ENCODE measurements around the gene ZBTB49. TPM values are rescaled to one million over a fixed set of nuclear protein-coding genes. Genes with fewer than 3 reads are reported as not detected.

The ZBTB49 gene
- total RNA-seq, 1 experiment from 2014 or later: 5.6 TPM

DNA sequence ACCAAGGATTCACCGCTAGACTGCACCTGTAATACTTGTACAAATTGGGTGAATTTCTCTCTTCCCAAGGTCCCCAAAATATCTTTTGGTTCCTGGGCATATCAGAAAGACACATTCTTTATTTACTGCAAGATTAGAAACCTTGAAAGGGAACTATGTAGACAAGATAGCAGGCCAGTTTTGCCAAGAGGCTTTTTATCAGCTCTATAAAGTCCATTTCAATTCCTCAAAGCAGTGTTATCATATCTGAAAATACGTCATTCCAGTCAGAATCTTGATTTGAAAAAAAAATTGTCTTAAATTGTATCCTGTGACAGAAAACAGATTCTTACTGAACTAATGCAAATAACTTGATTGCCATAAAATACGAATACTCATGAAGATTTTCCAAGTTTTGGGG is 59.8 kb downstream of the ZBTB49 start (continued):
- no peak for TF ChIP-seq ZNF219 (CRISPR knock-in tag; IDR thresholded peaks at IDR 0.05; ENCODE audit: borderline replicate concordance)

DNA sequence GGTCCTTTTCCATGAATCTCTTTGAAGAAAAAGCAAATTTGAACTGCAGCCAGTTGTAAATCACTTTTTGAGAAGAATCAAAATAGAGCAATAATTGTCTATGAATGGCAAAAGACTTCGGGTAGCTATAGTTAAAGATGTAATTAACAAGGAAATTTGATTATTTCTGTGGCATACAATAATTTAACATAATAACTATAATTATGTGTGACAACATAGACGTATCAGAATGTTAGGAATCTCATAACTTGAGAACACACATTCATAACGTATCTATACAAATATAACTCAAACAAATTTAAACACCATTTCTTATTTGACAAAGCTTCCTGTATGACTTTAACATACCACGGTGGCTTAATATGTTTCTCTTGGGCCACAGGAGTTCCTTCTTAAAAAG is 60.9 kb downstream of the ZBTB49 start:
- POLR2A ChIA-PET: no interaction called here
- TF ChIP-seq, protein P1, sequence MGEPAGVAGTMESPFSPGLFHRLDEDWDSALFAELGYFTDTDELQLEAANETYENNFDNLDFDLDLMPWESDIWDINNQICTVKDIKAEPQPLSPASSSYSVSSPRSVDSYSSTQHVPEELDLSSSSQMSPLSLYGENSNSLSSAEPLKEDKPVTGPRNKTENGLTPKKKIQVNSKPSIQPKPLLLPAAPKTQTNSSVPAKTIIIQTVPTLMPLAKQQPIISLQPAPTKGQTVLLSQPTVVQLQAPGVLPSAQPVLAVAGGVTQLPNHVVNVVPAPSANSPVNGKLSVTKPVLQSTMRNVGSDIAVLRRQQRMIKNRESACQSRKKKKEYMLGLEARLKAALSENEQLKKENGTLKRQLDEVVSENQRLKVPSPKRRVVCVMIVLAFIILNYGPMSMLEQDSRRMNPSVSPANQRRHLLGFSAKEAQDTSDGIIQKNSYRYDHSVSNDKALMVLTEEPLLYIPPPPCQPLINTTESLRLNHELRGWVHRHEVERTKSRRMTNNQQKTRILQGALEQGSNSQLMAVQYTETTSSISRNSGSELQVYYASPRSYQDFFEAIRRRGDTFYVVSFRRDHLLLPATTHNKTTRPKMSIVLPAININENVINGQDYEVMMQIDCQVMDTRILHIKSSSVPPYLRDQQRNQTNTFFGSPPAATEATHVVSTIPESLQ (CRISPR knock-in tag; IDR thresholded peaks at IDR 0.05): no peak
- TF ChIP-seq CREB1 (CRISPR knock-in tag; IDR thresholded peaks at IDR 0.05) (no peak), ZMAT4 (CRISPR knock-in tag; IDR thresholded peaks at IDR 0.05) (no peak), MLX (CRISPR knock-in tag; IDR thresholded peaks at IDR 0.05) (no peak), NR1H2 (CRISPR knock-in tag; IDR thresholded peaks at IDR 0.05) (no peak), AR (CRISPR knock-in tag; IDR thresholded peaks at IDR 0.05) (no peak), RELA (CRISPR knock-in tag; IDR thresholded peaks at IDR 0.05; ENCODE audit: borderline replicate concordance) (no peak), GABPB1 (CRISPR knock-in tag; IDR thresholded peaks at IDR 0.05) (no peak), USF1 (CRISPR knock-in tag; IDR thresholded peaks at IDR 0.05) (no peak), ESRRA (CRISPR knock-in tag; IDR thresholded peaks at IDR 0.05; ENCODE audit: borderline replicate concordance) (no peak), OVOL2 (CRISPR knock-in tag; IDR thresholded peaks at IDR 0.05; ENCODE audit: borderline replicate concordance) (no peak)
- TF ChIP-seq, protein P2, sequence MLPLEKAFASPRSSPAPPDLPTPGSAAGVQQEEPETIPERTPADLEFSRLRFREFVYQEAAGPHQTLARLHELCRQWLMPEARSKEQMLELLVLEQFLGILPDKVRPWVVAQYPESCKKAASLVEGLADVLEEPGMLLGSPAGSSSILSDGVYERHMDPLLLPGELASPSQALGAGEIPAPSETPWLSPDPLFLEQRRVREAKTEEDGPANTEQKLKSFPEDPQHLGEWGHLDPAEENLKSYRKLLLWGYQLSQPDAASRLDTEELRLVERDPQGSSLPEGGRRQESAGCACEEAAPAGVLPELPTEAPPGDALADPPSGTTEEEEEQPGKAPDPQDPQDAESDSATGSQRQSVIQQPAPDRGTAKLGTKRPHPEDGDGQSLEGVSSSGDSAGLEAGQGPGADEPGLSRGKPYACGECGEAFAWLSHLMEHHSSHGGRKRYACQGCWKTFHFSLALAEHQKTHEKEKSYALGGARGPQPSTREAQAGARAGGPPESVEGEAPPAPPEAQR (CRISPR knock-in tag; IDR thresholded peaks at IDR 0.05): no peak
- TF ChIP-seq, protein P3, sequence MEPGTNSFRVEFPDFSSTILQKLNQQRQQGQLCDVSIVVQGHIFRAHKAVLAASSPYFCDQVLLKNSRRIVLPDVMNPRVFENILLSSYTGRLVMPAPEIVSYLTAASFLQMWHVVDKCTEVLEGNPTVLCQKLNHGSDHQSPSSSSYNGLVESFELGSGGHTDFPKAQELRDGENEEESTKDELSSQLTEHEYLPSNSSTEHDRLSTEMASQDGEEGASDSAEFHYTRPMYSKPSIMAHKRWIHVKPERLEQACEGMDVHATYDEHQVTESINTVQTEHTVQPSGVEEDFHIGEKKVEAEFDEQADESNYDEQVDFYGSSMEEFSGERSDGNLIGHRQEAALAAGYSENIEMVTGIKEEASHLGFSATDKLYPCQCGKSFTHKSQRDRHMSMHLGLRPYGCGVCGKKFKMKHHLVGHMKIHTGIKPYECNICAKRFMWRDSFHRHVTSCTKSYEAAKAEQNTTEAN (CRISPR knock-in tag; IDR thresholded peaks at IDR 0.05): no peak
- Mint-ChIP-seq H3K27me3 (ENCODE audit: low read depth) (peaks cover 26% of the 10 kb centered on the region), H3K27ac (no peak overlapping the region), H3K9me3 (peaks cover 13% of the 10 kb centered on the region), H3K4me1 (0 out of 2 replicates have a peak, but pooled peaks cover 3% of the 10 kb centered on the region), H3K36me3 (no peaks in the 10 kb centered on the region; the same call in 1 of the 2 replicates), H3K4me3 (no peak overlapping the region)
- ATAC-seq (no peak), DNase-seq (ENCODE audit: low spot score) (no peak)
- CTCF ChIA-PET: no interaction called here

GRCh38 chr4:4355302-4355701 is 65.3 kb downstream of the ZBTB49 start:
- CTCF ChIA-PET: no interaction called here
- no peak for DNase-seq (ENCODE audit: low spot score)
- ATAC-seq: no peak
- H3K27ac Mint-ChIP-seq: no peak overlapping the region
- no peaks in the 10 kb centered on the region for H3K9me3 Mint-ChIP-seq
- POLR2A ChIA-PET: no interaction called here
- H3K4me3 Mint-ChIP-seq: no peak overlapping the region
- H3K4me1 Mint-ChIP-seq: 0 out of 2 replicates have a peak, but pooled peaks cover 2% of the 10 kb centered on the region
- no peak for TF ChIP-seq ZNF416 (CRISPR knock-in tag; IDR thresholded peaks at IDR 0.05)
- TF ChIP-seq, protein P4, sequence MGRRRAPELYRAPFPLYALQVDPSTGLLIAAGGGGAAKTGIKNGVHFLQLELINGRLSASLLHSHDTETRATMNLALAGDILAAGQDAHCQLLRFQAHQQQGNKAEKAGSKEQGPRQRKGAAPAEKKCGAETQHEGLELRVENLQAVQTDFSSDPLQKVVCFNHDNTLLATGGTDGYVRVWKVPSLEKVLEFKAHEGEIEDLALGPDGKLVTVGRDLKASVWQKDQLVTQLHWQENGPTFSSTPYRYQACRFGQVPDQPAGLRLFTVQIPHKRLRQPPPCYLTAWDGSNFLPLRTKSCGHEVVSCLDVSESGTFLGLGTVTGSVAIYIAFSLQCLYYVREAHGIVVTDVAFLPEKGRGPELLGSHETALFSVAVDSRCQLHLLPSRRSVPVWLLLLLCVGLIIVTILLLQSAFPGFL (CRISPR knock-in tag; IDR thresholded peaks at IDR 0.05; ENCODE audit: borderline replicate concordance): no peak
- TF ChIP-seq KAT7 (CRISPR knock-in tag; IDR thresholded peaks at IDR 0.05; ENCODE audit: borderline replicate concordance): no peak
- no peak for TF ChIP-seq TP53 (CRISPR knock-in tag; IDR thresholded peaks at IDR 0.05)
- no peak for TF ChIP-seq SOX15 (CRISPR knock-in tag; IDR thresholded peaks at IDR 0.05)
- no peak for TF ChIP-seq ZNF423 (CRISPR knock-in tag; IDR thresholded peaks at IDR 0.05)
- H3K27me3 Mint-ChIP-seq (ENCODE audit: low read depth): peaks cover 11% of the 10 kb centered on the region
- no peaks in the 10 kb centered on the region for H3K36me3 Mint-ChIP-seq
